Erythroblast (primary cell): ENCODE measurements around the gene CACNA2D4.

Experiments used
- GATA1 ChIP-seq: IDR thresholded peaks from 2 replicates; pipeline ENCODE4 v1.6.1; 2011; ENCODE audit warnings: low read depth, mild to moderate bottlenecking, control low read depth, low read length, moderate library complexity
- POLR2A ChIP-seq: IDR thresholded peaks from 2 replicates; pipeline ENCODE4 v1.6.1; 2011; ENCODE audit warnings: mild to moderate bottlenecking, low read length

DNA sequence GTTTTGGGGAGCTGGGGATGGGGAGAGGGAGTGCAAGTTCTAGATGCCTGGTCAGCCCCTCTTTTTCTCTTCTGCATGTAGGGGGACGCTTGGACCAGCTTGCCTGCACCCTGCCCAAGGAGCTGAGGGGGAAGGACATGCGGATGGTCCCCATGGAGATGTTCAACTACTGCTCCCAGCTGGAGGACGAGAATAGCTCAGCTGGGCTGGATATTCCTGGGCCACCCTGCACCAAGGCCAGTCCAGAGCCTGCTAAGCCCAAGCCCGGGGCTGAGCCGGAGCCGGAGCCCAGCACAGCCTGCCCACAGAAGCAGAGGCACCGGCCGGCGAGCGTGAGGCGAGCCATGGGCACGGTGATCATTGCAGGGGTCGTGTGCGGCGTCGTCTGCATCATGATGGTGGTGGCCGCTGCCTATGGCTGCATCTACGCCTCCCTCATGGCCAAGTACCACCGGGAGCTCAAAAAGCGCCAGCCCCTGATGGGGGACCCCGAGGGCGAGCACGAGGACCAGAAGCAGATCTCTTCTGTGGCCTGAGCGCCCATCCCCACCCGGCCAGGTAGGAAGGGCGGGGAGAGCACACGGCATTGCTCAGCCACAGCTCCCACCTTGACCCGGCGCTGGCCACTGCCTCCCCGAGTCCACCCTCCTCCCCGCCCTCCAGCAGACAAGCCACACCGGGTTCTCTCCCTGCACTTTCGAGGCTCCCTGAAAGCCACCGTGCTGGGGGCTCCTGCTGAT, 84.1 kb downstream of the CACNA2D4 start:
- no peak for TF ChIP-seq POLR2A
- TF ChIP-seq GATA1: no peak
